GM06990 (cell line): ENCODE data around the gene HIVEP1.

Source experiments
- DNase-seq: peaks from one replicate; pipeline ENCODE4 v3.0.0-alpha.2; 2011; ENCODE audit not compliant: insufficient read length; ENCODE audit errors: extremely low read depth
- H3K27me3 ChIP-seq: replicated peaks from 2 replicates; pipeline ENCODE4 v1.6.0; 2011; ENCODE audit warnings: low read length; ENCODE audit not compliant: control insufficient read depth, insufficient read depth
- H3K36me3 ChIP-seq: 2 replicates; pipeline ENCODE4 v1.5.1; 2011; ENCODE audit warnings: low read length; ENCODE audit not compliant: control insufficient read depth, insufficient read depth
- H3K4me3 ChIP-seq: replicated peaks from 2 replicates; pipeline ENCODE4 v1.5.1; 2011; ENCODE audit warnings: low read depth, mild to moderate bottlenecking, control low read depth, low read length
- CTCF ChIP-seq: IDR thresholded peaks from 2 replicates; pipeline ENCODE4 v1.5.1; 2011; ENCODE audit warnings: low read length, control low read depth, mild to moderate bottlenecking, inconsistent platforms; ENCODE audit not compliant: insufficient read depth, poor library complexity, severe bottlenecking

Gene HIVEP1

GRCh38 chr6:12118607-12119006 is 106.5 kb downstream of the HIVEP1 start:
- Histone ChIP-seq H3K27me3 (no peaks in the 10 kb centered on the region), H3K36me3 (peaks cover 15% of the 10 kb centered on the region), H3K4me3 (no peak overlapping the region)
- no peak for TF ChIP-seq CTCF
- no peak for DNase-seq

- DNase-seq = peak; percentile 61
- Histone ChIP-seq H3K4me3 (no peak overlapping the region), H3K27me3 (no peaks in the 10 kb centered on the region), H3K36me3 (peaks cover 15% of the 10 kb centered on the region)
- no peak for TF ChIP-seq CTCF
These were observed 107.0 kb downstream of the HIVEP1 start for GRCh38 chr6:12119085-12119588.

GRCh38 chr6:12125396-12125795 is 113.3 kb downstream of the HIVEP1 start:
- Histone ChIP-seq H3K27me3 (no peaks in the 10 kb centered on the region), H3K4me3 (no peak overlapping the region), H3K36me3 (peaks cover 13% of the 10 kb centered on the region)
- DNase-seq = no peak
- TF ChIP-seq CTCF = no peak

- DNase-seq = no peak
- H3K27me3 ChIP-seq = no peaks in the 10 kb centered on the region
- no peak overlapping the region for H3K4me3 ChIP-seq
- H3K36me3 ChIP-seq = peaks cover 12% of the 10 kb centered on the region
- TF ChIP-seq CTCF = no peak
These were observed 113.9 kb downstream of the HIVEP1 start for GRCh38 chr6:12126051-12126450.

GRCh38 chr6:12129523-12129922 is 117.4 kb downstream of the HIVEP1 start:
- DNase-seq = no peak
- Histone ChIP-seq H3K27me3 (no peaks in the 10 kb centered on the region), H3K4me3 (no peak overlapping the region), H3K36me3 (peaks cover under 1% of the 10 kb centered on the region)
- no peak for TF ChIP-seq CTCF

GRCh38 chr6:12132351-12133222 is 120.5 kb downstream of the HIVEP1 start:
- Histone ChIP-seq H3K4me3 (no peak overlapping the region), H3K36me3 (no peaks in the 10 kb centered on the region; the same call in none of the 2 replicates), H3K27me3 (no peaks in the 10 kb centered on the region)
- no peak for DNase-seq
- TF ChIP-seq CTCF = no peak
